Erythroblast (primary cell): Measurements from ENCODE around the gene LRIT1.

Experiments used
- GATA1 ChIP-seq: IDR thresholded peaks from 2 replicates; pipeline ENCODE4 v1.6.1; 2011; ENCODE audit warnings: low read depth, mild to moderate bottlenecking, control low read depth, low read length, moderate library complexity
- POLR2A ChIP-seq: IDR thresholded peaks from 2 replicates; pipeline ENCODE4 v1.6.1; 2011; ENCODE audit warnings: mild to moderate bottlenecking, low read length

GRCh38 chr10:84257343-84258020, 16.1 kb upstream of the LRIT1 start:
- TF ChIP-seq POLR2A = no peak
- TF ChIP-seq GATA1 = no peak
